Psoas muscle (tissue), 8 donors: ENCODE data around the gene CENPO. TPM values are rescaled to one million over a fixed set of nuclear protein-coding genes. Genes with fewer than 3 reads are reported as not detected.

Source experiments
- ATAC-seq, 4 donors: fragments of 200-7000 bp; cut with Tn5 transposase; one replicate each; pipeline ENCODE4 v1.9.1; 2020; ENCODE audit warnings: moderate library complexity in 3 of 4, mild to moderate bottlenecking in 2 of 4
- DNase-seq, 2 donors: peaks; one replicate each; pipeline ENCODE4 v3.0.0-alpha.2; 2020
- H3K27ac ChIP-seq: fragments of 200-600 bp; one replicate; pipeline ENCODE4 v1.8.0; 2022
- H3K27me3 ChIP-seq, 3 donors: fragments of 200-600 bp in 1 of 3; one replicate each; pipeline versions ENCODE4 v1.6.1 to v1.8.0; 2013 to 2022; ENCODE audit warnings: low read length in 2 of 3, mild to moderate bottlenecking in 2 of 3, moderate library complexity in 1 of 3; ENCODE audit not compliant: insufficient read depth in 3 of 3
- H3K36me3 ChIP-seq, 2 donors: fragments of 200-600 bp in 1 of 2; one replicate each; pipeline versions ENCODE4 v1.6.1 to v1.8.0; 2013 to 2022; ENCODE audit warnings: low read depth in 1 of 2, mild to moderate bottlenecking in 1 of 2, moderate library complexity in 1 of 2; ENCODE audit not compliant: insufficient read depth in 1 of 2
- H3K4me1 ChIP-seq: fragments of 200-600 bp; one replicate; pipeline ENCODE4 v1.8.0; 2022
- H3K4me3 ChIP-seq: fragments of 200-600 bp; one replicate; pipeline ENCODE4 v1.8.0; 2022; ENCODE audit warnings: mild to moderate bottlenecking
- H3K9me3 ChIP-seq: fragments of 200-600 bp; one replicate; pipeline ENCODE4 v1.8.0; 2022
- WGBS, 3 donors: extraction: QIAGEN DNeasy Blood & Tissue Kit; methylation state at CpG; one replicate each; pipeline versions ENCODE4 v1.1.6 to v1.1.7; 2013; 5-methylcytosine and 5-hydroxymethylcytosine counted together
- intact Hi-C, 2 donors: fragments of 100-400 bp; cut with DNase I; formaldehyde crosslinking; loops; one replicate each; pipeline versions ENCODE4 v1.11.0 to v1.14.2; 2022
- polyA plus RNA-seq, 3 donors: library from polyadenylated mRNA; stranded (reverse); fragments of 200-250 nt; gene quantifications; one replicate each; pipeline ENCODE4 v1.2.3, GENCODE V29; 2013
- total RNA-seq, 4 donors: library from RNA; stranded (reverse); fragmentation: NEBNext Ultra II Directional in 2 of 4; extraction: Animal tissue kit (Norgen Biotek cat#: 25700) in 2 of 4; gene quantifications; one replicate each; pipeline versions ENCODE4 v1.2.1 to v1.2.4, GENCODE V29; 2021 to 2023
- TF ChIP-seq, protein P1 (sequence below): fragments of 200-600 bp; IDR thresholded peaks from one replicate; pipeline ENCODE4 v1.8.0; 2022; ENCODE audit warnings: antibody characterized with exemption
- donor health status: healthy with polysubstance abuse.
- donor health status: DM: no; HTN: no; CAD: no; lungs with moderate emphysema.
- donor health status: Bipolar disorder and iron deficiency.
- donor health status: healthy.
- donor health status: DM: yes; HTN: yes; CAD: no.
- donor health status: DM: no; HTN: no; CAD: no.
- donor health status: DM: no; HTN: no; CAD: no.
- donor health status: DM: yes; HTN: yes; CAD: no.

CENPO gene
- total and polyA plus RNA-seq, 7 donors: 1.6 to 5.4 (median 2.8) TPM

GRCh38 chr2:24747299-24747698 lies 45.9 kb upstream of the CENPO start:
- Histone ChIP-seq H3K4me1 (no peaks in the 10 kb centered on the region), H3K27ac (no peak overlapping the region), H3K4me3 (no peak overlapping the region), H3K27me3 (no peaks in the 10 kb centered on the region), H3K9me3 (no peaks in the 10 kb centered on the region), H3K36me3 (peaks cover 4 to 55% of the 10 kb centered on the region in 2 donors)
- TF ChIP-seq, protein P1, sequence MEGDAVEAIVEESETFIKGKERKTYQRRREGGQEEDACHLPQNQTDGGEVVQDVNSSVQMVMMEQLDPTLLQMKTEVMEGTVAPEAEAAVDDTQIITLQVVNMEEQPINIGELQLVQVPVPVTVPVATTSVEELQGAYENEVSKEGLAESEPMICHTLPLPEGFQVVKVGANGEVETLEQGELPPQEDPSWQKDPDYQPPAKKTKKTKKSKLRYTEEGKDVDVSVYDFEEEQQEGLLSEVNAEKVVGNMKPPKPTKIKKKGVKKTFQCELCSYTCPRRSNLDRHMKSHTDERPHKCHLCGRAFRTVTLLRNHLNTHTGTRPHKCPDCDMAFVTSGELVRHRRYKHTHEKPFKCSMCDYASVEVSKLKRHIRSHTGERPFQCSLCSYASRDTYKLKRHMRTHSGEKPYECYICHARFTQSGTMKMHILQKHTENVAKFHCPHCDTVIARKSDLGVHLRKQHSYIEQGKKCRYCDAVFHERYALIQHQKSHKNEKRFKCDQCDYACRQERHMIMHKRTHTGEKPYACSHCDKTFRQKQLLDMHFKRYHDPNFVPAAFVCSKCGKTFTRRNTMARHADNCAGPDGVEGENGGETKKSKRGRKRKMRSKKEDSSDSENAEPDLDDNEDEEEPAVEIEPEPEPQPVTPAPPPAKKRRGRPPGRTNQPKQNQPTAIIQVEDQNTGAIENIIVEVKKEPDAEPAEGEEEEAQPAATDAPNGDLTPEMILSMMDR: no peak
- ATAC-seq: no peak
- intact Hi-C loops: loop anchor here in 1 of 2 donors (10.0 kb wide), 1 partner anchor 332 kb away; no protein-coding TSS in a partner anchor
- DNase-seq: no peak
- 95 to 98% (median 97%) methylated on average over 3 of the region's 3 CpGs for WGBS, 3 donors

- no peak for ATAC-seq
- intact Hi-C loops: loop anchor here in 1 of 2 donors (10.0 kb wide), 1 partner anchor 334 kb away; no protein-coding TSS in a partner anchor
Measured at GRCh38 chr2:24749069-24749691, 44.0 kb upstream of the CENPO start.

DNA sequence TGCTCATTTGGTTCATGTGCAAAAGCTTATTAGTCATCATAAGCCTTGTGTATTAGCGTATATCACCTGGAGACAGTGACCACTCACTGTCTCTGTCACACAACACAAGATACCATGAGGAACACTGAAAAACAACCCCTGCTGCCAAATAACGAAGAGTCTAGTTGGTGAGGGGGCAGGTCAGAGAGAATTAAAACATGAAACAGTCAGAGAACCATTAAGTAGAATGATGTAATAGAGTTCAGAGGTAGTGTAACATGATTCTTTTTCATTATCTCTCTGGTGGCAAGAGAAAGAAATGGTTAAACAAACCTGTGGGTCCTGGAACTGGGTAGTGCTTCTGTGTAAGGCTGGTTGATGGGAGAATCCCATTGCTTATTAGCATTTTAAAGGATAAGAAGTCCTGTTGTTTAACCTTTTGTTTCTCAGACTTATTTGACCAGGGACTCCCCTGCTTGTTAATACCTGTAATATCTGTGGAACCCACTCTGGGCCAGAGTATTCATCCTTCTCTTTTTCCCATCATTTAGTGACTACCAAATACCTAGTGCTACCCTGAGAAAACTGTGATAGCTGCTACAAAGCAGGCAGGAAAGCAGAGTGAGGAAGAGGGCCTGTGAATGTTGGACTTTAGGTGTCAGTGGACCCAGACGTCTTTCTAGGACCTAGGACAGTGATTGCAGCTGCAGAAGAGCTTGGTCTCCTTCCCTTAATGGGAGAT lies 38.1 kb upstream of the CENPO start:
- no peak for ATAC-seq
- Histone ChIP-seq H3K9me3 (no peaks in the 10 kb centered on the region), H3K4me1 (no peaks in the 10 kb centered on the region), H3K27me3 (no peaks in the 10 kb centered on the region), H3K4me3 (no peak overlapping the region), H3K36me3 (peaks cover 6 to 91% of the 10 kb centered on the region in 2 donors), H3K27ac (no peak overlapping the region)
- intact Hi-C loops: loop anchor here in 1 of 2 donors (5.0 kb wide), 1 partner anchor 202 kb away; no protein-coding TSS in a partner anchor
- TF ChIP-seq, protein P1: no peak
- WGBS, 3 donors: 80 to 84% (median 84%) methylated on average over 3 of the region's 3 CpGs
- DNase-seq: no peak

More at GRCh38 chr2:24749069-24749691, 44.0 kb upstream of the CENPO start:
- 91 to 98% (median 97%) methylated on average over 7 of the region's 7 CpGs for WGBS, 3 donors
- H3K9me3 ChIP-seq: no peaks in the 10 kb centered on the region
- H3K36me3 ChIP-seq: peaks cover 4 to 60% of the 10 kb centered on the region in 2 donors
- no peaks in the 10 kb centered on the region for H3K27me3 ChIP-seq
- H3K4me3 ChIP-seq: no peak overlapping the region
- H3K4me1 ChIP-seq: no peaks in the 10 kb centered on the region
- TF ChIP-seq, protein P1: no peak
- DNase-seq: no peak
- H3K27ac ChIP-seq: no peak overlapping the region

- Histone ChIP-seq H3K27me3 (no peaks in the 10 kb centered on the region), H3K36me3 (peaks cover 6 to 94% of the 10 kb centered on the region in 2 donors), H3K27ac (no peak overlapping the region), H3K9me3 (no peaks in the 10 kb centered on the region), H3K4me1 (no peaks in the 10 kb centered on the region), H3K4me3 (no peak overlapping the region)
- no peak for DNase-seq
- TF ChIP-seq, protein P1: no peak
- intact Hi-C loops: no loop called here
- WGBS, 3 donors: 96 to 100% (median 100%) methylated on average over 1 of the region's 1 CpG
- no peak for ATAC-seq
Measured at GRCh38 chr2:24756789-24757188, 36.4 kb upstream of the CENPO start.
